ENCODE data around the gene GPS2. TPM values are rescaled to one million over a fixed set of nuclear protein-coding genes. Genes with fewer than 3 reads are reported as not detected.

Gene GPS2
- total and polyA plus RNA-seq, 8 donors = 48.2 to 102 (median 80.8) TPM

GRCh38 chr17:7348478-7349242, 33.5 kb upstream of the GPS2 start:
- intact Hi-C loops (cut with DNase I) = no loop called here

GRCh38 chr17:7347630-7348477, 32.7 kb upstream of the GPS2 start:
- peaks cover 0 to 14% of the 10 kb centered on the region in 2 donors for H3K27me3 ChIP-seq
- no peak overlapping the region for H3K27ac ChIP-seq
- peaks cover 0 to 45% of the 10 kb centered on the region in 2 donors for H3K36me3 ChIP-seq
- H3K9me3 ChIP-seq = no peaks in the 10 kb centered on the region
- ATAC-seq (no peak), DNase-seq (no peak)
- TF ChIP-seq CTCF (IDR thresholded peaks at IDR 0.05) = no peak
- intact Hi-C loops (cut with DNase I) = no loop called here
- H3K4me3 ChIP-seq = no peak overlapping the region
- H3K4me1 ChIP-seq = peaks cover 14 to 29% of the 10 kb centered on the region in 2 donors

More at GRCh38 chr17:7348478-7349242, 33.5 kb upstream of the GPS2 start:
- no peaks in the 10 kb centered on the region for H3K9me3 ChIP-seq
- no peak for TF ChIP-seq CTCF (IDR thresholded peaks at IDR 0.05)
- ATAC-seq (no peak), DNase-seq (peak in 1 of 4 donors; percentile 76)
- H3K36me3 ChIP-seq = peaks cover 0 to 37% of the 10 kb centered on the region in 2 donors
- H3K4me3 ChIP-seq = no peak overlapping the region
- H3K4me1 ChIP-seq = peaks cover 19 to 36% of the 10 kb centered on the region in 2 donors
- H3K27ac ChIP-seq = no peak overlapping the region
- peaks cover 0 to 6% of the 10 kb centered on the region in 2 donors for H3K27me3 ChIP-seq

GRCh38 chr17:7346761-7347614, 31.8 kb upstream of the GPS2 start:
- Histone ChIP-seq H3K27me3 (peaks cover 0 to 23% of the 10 kb centered on the region in 2 donors), H3K4me1 (peaks cover 9 to 22% of the 10 kb centered on the region in 2 donors), H3K36me3 (peaks cover 0 to 54% of the 10 kb centered on the region in 2 donors), H3K4me3 (no peak overlapping the region), H3K9me3 (no peaks in the 10 kb centered on the region), H3K27ac (no peak overlapping the region)
- intact Hi-C loops (cut with DNase I) = no loop called here
- DNase-seq (no peak), ATAC-seq (no peak)
- TF ChIP-seq CTCF (IDR thresholded peaks at IDR 0.05) = no peak

- ATAC-seq (no peak), DNase-seq (no peak)
- no peak for TF ChIP-seq CTCF (IDR thresholded peaks at IDR 0.05)
- peaks cover 0 to 16% of the 10 kb centered on the region in 2 donors for H3K4me1 ChIP-seq
- H3K27me3 ChIP-seq = peaks cover 0 to 44% of the 10 kb centered on the region in 2 donors
- intact Hi-C loops (cut with DNase I) = no loop called here
- peaks cover 0 to 61% of the 10 kb centered on the region in 2 donors for H3K36me3 ChIP-seq
- H3K4me3 ChIP-seq = no peak overlapping the region
- H3K9me3 ChIP-seq = no peaks in the 10 kb centered on the region
- H3K27ac ChIP-seq = no peak overlapping the region
Observed at GRCh38 chr17:7343250-7343649, 28.1 kb upstream of the GPS2 start.
